BJ (cell line): Measurements from ENCODE around the gene DTYMK. TPM values are rescaled to one million over a fixed set of nuclear protein-coding genes. Genes with fewer than 3 reads are reported as not detected.
"Not testable (repeated sequence)": the region's sequence is repeated elsewhere in the genome, so short reads cannot be mapped to it uniquely, and the experiment has no call there.

Experiments
- CTCF ChIA-PET: fragments of 350-600 bp; formaldehyde crosslinking; extraction: SDS; loops from one replicate; lab custom pipeline; 2021; ENCODE audit warnings: antibody characterized with exemption, inconsistent platforms; lab: Yijun Ruan, JAX
- POLR2A ChIA-PET: fragments of 300-600 bp; sonication (Branson Sonifier 250); formaldehyde crosslinking; extraction: SDS; loops from one replicate; lab custom pipeline; 2021; ENCODE audit warnings: antibody characterized with exemption; lab: Charles Lee
- DNase-seq: peaks from one replicate; pipeline ENCODE4 v3.0.0-alpha.2; 2011; ENCODE audit warnings: low read depth
- H3K27me3 ChIP-seq: 2 replicates; pipeline ENCODE4 v1.6.0; 2011; ENCODE audit warnings: low read length; ENCODE audit not compliant: control insufficient read depth, insufficient read depth
- H3K36me3 ChIP-seq: 2 replicates; pipeline ENCODE4 v1.5.1; 2011; ENCODE audit warnings: low read length; ENCODE audit not compliant: control insufficient read depth, insufficient read depth
- H3K4me3 ChIP-seq: 2 replicates; pipeline ENCODE4 v1.5.1; 2011; ENCODE audit warnings: low read depth, mild to moderate bottlenecking, control low read depth, low read length
- CTCF ChIP-seq: IDR thresholded peaks from 2 replicates; pipeline ENCODE4 v1.5.1; 2011; ENCODE audit warnings: low read depth, mild to moderate bottlenecking, control low read depth, inconsistent platforms, low read length, moderate library complexity; ENCODE audit not compliant: insufficient read depth
- polyA plus RNA-seq: library from polyadenylated mRNA; depleted of rRNA; stranded (reverse); fragments of >200 nt; gene quantifications from 2 replicates; pipeline ENCODE4 v1.2.3, GENCODE V29; 2011

Gene DTYMK
- polyA plus RNA-seq, 1 experiment = 43.8 TPM

- ChIA-PET POLR2A (no interaction called here), CTCF (interaction anchor here (1.2 to 2.8 kb wide), 7 partner anchors 7 to 145 kb away, joined by 3 to 15 read pairs (median 9); partner anchors contain the start of gene ING5)
- TF ChIP-seq CTCF = no peak
- Histone ChIP-seq H3K27me3 (no peaks in the 10 kb centered on the region), H3K36me3 (peaks cover 3% of the 10 kb centered on the region), H3K4me3 (peak overlapping the region; percentile 82)
- no peak for DNase-seq
Measured at GRCh38 chr2:241733391-241734207, 47.0 kb upstream of the DTYMK start.

- CTCF ChIA-PET = interaction anchor here (1.3 to 4.9 kb wide), 4 partner anchors 11 to 146 kb away, joined by 3 to 18 read pairs (median 9); partner anchors contain the start of gene ING5
- POLR2A ChIA-PET, H3K36me3 ChIP-seq, DNase-seq, H3K4me3 ChIP-seq, H3K27me3 ChIP-seq: not testable (repeated sequence)
- peak; percentile 38 for TF ChIP-seq CTCF
Measured at GRCh38 chr2:241732513-241733186, 46.0 kb upstream of the DTYMK start.

GRCh38 chr2:241730671-241731293 is 44.2 kb upstream of the DTYMK start:
- Histone ChIP-seq H3K4me3 (no peak overlapping the region), H3K27me3 (no peaks in the 10 kb centered on the region), H3K36me3 (no peaks in the 10 kb centered on the region)
- TF ChIP-seq CTCF = no peak
- POLR2A ChIA-PET = no interaction called here
- DNase-seq = no peak
- CTCF ChIA-PET = interaction anchor here (4.9 kb wide), 1 partner anchor 28 kb away, joined by 18 read pairs; the partner anchor contains the start of gene ING5

GRCh38 chr2:241729868-241730267 is 43.3 kb upstream of the DTYMK start:
- H3K27me3 ChIP-seq = no peaks in the 10 kb centered on the region
- ChIA-PET CTCF (interaction anchor here (4.9 kb wide), 1 partner anchor 27 kb away, joined by 18 read pairs; the partner anchor contains the start of gene ING5), POLR2A (no interaction called here)
- no peak for DNase-seq
- no peaks in the 10 kb centered on the region for H3K36me3 ChIP-seq
- no peak overlapping the region for H3K4me3 ChIP-seq
- TF ChIP-seq CTCF = no peak

- Histone ChIP-seq H3K4me3 (no peak overlapping the region), H3K36me3 (peaks cover 1% of the 10 kb centered on the region), H3K27me3 (no peaks in the 10 kb centered on the region)
- ChIA-PET CTCF (interaction anchor here (4.9 kb wide), 1 partner anchor 26 kb away, joined by 18 read pairs; the partner anchor contains the start of gene ING5), POLR2A (no interaction called here)
- TF ChIP-seq CTCF = no peak
- DNase-seq = no peak
Measured at GRCh38 chr2:241728627-241729026, 42.0 kb upstream of the DTYMK start.
